Rectal smooth muscle tissue (tissue), 1 donor: ENCODE data around the gene ID3.
"Not testable (repeated sequence)": the region's sequence is repeated elsewhere in the genome, so short reads cannot be mapped to it uniquely, and the experiment has no call there.

ENCODE experiments used
- H3K27ac ChIP-seq: one replicate; pipeline ENCODE4 v1.7.0; 2013; ENCODE audit warnings: low read depth, low read length, inconsistent platforms
- H3K27me3 ChIP-seq: one replicate; pipeline ENCODE4 v1.7.0; 2013; ENCODE audit warnings: low read length; ENCODE audit not compliant: control insufficient read depth, insufficient read depth
- H3K36me3 ChIP-seq: one replicate; pipeline ENCODE4 v1.7.0; 2013; ENCODE audit warnings: low read length; ENCODE audit not compliant: control insufficient read depth, insufficient read depth
- H3K4me1 ChIP-seq: one replicate; pipeline ENCODE4 v1.7.0; 2013; ENCODE audit warnings: low read length; ENCODE audit not compliant: control insufficient read depth, insufficient read depth
- H3K4me3 ChIP-seq: one replicate; pipeline ENCODE4 v1.7.0; 2013; ENCODE audit warnings: low read length
- H3K9ac ChIP-seq: one replicate; pipeline ENCODE4 v1.7.0; 2013; ENCODE audit warnings: low read length

The ID3 gene

GRCh38 chr1:23594149-23594907 is 35.0 kb upstream of the ID3 start:
- H3K27me3 ChIP-seq: no peaks in the 10 kb centered on the region
- no peak overlapping the region for H3K27ac ChIP-seq
- H3K9ac ChIP-seq: no peak overlapping the region
- H3K4me3 ChIP-seq: no peak overlapping the region
- H3K36me3 ChIP-seq: no peaks in the 10 kb centered on the region
- no peaks in the 10 kb centered on the region for H3K4me1 ChIP-seq

GRCh38 chr1:23593556-23594148 is 34.4 kb upstream of the ID3 start:
- Histone ChIP-seq H3K9ac (no peak overlapping the region), H3K27ac (no peak overlapping the region), H3K36me3 (no peaks in the 10 kb centered on the region), H3K4me3 (no peak overlapping the region), H3K27me3 (no peaks in the 10 kb centered on the region), H3K4me1 (no peaks in the 10 kb centered on the region)

- H3K4me3 ChIP-seq: no peak overlapping the region
- no peaks in the 10 kb centered on the region for H3K4me1 ChIP-seq
- H3K9ac ChIP-seq: no peak overlapping the region
- no peaks in the 10 kb centered on the region for H3K27me3 ChIP-seq
- no peak overlapping the region for H3K27ac ChIP-seq
- H3K36me3 ChIP-seq: no peaks in the 10 kb centered on the region
These were observed 33.8 kb upstream of the ID3 start for GRCh38 chr1:23593042-23593521.

- Histone ChIP-seq H3K27me3 (no peaks in the 10 kb centered on the region), H3K4me1 (no peaks in the 10 kb centered on the region), H3K4me3 (no peak overlapping the region), H3K36me3 (no peaks in the 10 kb centered on the region), H3K9ac (no peak overlapping the region), H3K27ac (no peak overlapping the region)
These were observed 33.0 kb upstream of the ID3 start for GRCh38 chr1:23592209-23592892.

GRCh38 chr1:23591460-23592208 is 32.3 kb upstream of the ID3 start:
- no peaks in the 10 kb centered on the region for H3K36me3 ChIP-seq
- no peaks in the 10 kb centered on the region for H3K27me3 ChIP-seq
- H3K9ac ChIP-seq: no peak overlapping the region
- H3K4me1 ChIP-seq: no peaks in the 10 kb centered on the region
- H3K27ac ChIP-seq: no peak overlapping the region
- no peak overlapping the region for H3K4me3 ChIP-seq

GRCh38 chr1:23590058-23590783 is 30.9 kb upstream of the ID3 start:
- no peak overlapping the region for H3K27ac ChIP-seq
- H3K4me3 ChIP-seq: no peak overlapping the region
- no peaks in the 10 kb centered on the region for H3K36me3 ChIP-seq
- H3K9ac ChIP-seq: no peak overlapping the region
- no peaks in the 10 kb centered on the region for H3K27me3 ChIP-seq
- H3K4me1 ChIP-seq: no peaks in the 10 kb centered on the region

- no peaks in the 10 kb centered on the region for H3K27me3 ChIP-seq
- no peaks in the 10 kb centered on the region for H3K4me1 ChIP-seq
- no peak overlapping the region for H3K4me3 ChIP-seq
- H3K36me3 ChIP-seq: no peaks in the 10 kb centered on the region
- H3K9ac ChIP-seq: no peak overlapping the region
- H3K27ac ChIP-seq: no peak overlapping the region
These were observed 30.3 kb upstream of the ID3 start for GRCh38 chr1:23589585-23589986.

GRCh38 chr1:23588749-23589548 is 29.6 kb upstream of the ID3 start:
- Histone ChIP-seq H3K36me3 (no peaks in the 10 kb centered on the region), H3K9ac (no peak overlapping the region), H3K27ac (no peak overlapping the region), H3K4me1 (no peaks in the 10 kb centered on the region), H3K4me3 (no peak overlapping the region), H3K27me3 (no peaks in the 10 kb centered on the region)

- no peak overlapping the region for H3K9ac ChIP-seq
- no peaks in the 10 kb centered on the region for H3K27me3 ChIP-seq
- no peak overlapping the region for H3K4me3 ChIP-seq
- no peak overlapping the region for H3K27ac ChIP-seq
- no peaks in the 10 kb centered on the region for H3K36me3 ChIP-seq
- H3K4me1 ChIP-seq: no peaks in the 10 kb centered on the region
These were observed 26.2 kb upstream of the ID3 start for GRCh38 chr1:23585321-23586022.

- H3K4me3 ChIP-seq, H3K27ac ChIP-seq, H3K36me3 ChIP-seq, H3K4me1 ChIP-seq, H3K27me3 ChIP-seq, H3K9ac ChIP-seq: not testable (repeated sequence)
These were observed 24.4 kb upstream of the ID3 start for GRCh38 chr1:23583727-23584126.

GRCh38 chr1:23582820-23583219 is 23.5 kb upstream of the ID3 start:
- H3K27ac ChIP-seq: no peak overlapping the region
- H3K4me1 ChIP-seq: peaks cover 12% of the 10 kb centered on the region
- H3K4me3 ChIP-seq: no peak overlapping the region
- H3K36me3 ChIP-seq: no peaks in the 10 kb centered on the region
- H3K27me3 ChIP-seq: no peaks in the 10 kb centered on the region
- H3K9ac ChIP-seq: no peak overlapping the region
